NCI-H2227 treated with DMSO at 0.1 percent for 48 hours (cell line): Measurements from ENCODE around the gene SPATA32.
A peak's percentile ranks its signal among the peaks of the same experiment; 100 is the strongest.

Source experiments
- DNase-seq: peaks from one replicate; lab custom pipeline; 2025; lab: John Stamatoyannopoulos, UW

Gene SPATA32

DNA sequence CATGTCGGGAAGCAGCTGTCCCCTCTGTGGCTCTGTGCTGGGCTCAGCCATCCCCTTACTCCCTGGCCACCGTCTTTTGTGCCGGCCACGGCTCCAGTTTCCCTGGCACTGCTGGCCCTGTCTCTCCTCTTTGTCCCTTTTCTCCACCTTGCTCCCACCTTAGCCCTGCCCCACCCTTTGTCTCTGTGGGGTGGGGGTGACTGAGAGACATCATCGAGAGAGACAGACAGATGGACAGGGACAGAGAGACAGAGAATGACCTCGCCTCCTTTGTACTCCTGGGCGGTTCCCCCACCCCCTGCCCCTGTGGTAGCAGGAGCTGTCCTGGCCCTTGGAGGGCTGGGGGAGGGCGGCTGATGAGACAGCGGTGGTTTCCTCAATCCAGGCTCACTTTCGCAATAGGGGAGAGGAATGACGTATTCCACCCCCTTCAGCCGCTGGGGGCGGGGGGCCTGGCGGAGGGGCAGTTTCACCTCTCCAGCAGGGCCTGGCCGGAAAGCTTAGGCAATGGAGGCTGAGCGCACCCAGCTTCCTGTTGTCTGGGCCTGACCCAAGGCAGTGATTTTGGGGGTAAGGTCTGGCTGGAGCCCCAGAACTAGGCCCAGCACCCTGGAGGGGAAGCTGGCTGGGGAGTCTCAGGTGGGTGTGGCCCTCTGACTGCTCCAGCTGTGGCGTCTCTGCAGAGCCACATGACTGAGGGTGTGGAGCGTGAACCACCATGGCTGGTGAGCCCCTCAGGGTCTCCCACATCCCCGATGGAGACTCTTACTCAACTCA lies 32.9 kb downstream of the SPATA32 start:
- no peak for DNase-seq

DNA sequence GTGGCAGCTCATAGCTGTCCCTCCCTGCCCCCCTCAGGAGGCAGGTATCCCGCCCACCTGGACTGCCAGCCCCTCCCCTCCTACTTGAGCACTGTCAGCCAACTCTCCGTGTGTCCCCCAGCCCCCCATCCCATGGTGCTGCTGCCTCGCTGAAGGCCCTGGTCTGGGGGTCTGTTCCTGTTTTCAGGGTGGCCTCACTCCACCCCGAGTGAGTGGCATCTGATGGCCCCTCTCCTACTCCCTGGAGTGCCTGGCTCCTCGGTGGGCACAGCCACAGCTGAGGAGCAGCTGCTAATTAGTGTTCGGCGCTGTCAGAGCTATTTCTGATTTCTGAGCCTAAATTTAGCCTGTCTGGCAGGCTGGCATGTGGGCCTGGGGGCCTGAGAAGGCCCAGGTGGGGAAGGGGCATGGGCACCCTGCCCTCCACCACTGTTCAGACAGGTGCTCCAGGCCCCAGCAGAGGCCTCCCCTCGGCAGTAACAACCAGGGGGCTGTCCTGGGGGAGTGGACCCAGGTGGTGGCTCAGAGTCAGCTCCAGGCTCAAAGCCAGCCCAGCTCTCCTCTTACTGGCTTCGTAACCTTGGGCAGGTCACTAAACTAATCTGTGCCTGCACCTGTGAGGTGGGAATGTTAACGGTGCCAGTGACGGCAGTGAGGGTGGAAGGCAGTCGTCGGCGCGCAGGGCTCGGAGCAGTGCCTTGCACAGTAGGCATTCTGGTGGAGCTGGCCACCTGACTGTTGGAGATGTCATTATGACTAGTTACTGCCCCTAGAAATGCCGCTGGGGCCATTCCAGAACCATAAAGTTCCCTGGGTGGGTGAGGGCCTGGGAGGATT lies 33.8 kb downstream of the SPATA32 start:
- DNase-seq = no peak

DNA sequence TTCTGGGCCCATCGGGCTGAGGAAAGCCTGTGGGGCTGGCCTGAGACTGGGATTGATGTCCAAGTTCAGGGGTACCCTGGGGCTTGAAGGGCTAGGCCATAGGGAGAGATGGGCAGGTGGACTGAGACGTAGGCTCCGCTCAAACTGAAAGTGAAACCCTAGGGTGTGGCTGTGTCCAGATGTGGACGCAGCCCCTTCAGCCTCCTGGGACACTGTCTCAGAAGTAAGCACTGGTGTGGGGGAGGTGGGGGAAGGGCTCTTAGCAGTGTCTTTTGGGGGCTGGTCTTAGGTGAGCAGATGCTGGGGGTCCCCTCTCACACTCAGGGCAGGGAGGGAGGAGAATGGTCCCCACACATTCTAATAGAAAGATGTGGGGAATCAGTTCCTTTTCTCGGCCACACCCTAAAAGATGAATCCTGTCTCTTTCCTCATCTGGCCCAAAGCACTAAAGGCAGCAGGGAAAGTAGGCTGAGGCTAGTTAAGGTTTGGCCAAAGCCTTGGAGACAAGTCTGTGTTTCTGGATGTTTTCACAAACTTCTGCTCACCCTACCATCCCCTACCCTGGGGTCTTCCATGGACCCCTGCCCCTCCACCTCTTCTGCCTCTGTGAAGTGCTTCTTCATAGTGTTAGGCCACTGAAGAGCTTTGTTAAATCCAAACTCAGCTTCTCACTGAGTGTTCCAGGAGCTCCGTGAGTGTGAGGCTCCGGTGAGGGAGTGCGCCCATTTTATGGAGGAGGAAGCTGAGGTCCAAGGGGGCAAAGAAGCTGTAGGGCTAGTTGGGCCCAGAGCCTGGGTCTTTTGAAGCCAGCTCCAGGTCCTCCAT lies 34.6 kb downstream of the SPATA32 start:
- no peak for DNase-seq

DNA sequence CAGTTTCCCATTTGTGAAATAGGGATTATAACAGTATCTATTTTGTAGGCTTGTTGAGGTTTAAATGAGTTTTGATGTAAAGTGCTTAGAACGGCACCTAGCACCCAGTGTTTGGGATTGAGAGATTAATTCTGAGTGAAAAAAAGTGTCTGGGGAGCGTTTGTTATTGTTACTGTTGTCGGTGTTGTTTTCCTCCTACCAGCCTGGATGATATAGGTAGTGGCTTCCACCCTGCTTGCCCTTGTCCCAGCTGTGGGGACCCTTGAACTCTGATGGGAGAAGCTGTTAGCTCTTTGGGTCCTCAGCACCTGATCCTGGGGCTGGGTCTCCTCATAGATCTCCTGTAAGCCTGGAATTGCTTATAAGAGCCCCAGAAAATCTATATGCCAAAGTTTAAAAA lies 35.3 kb downstream of the SPATA32 start:
- no peak for DNase-seq

DNA sequence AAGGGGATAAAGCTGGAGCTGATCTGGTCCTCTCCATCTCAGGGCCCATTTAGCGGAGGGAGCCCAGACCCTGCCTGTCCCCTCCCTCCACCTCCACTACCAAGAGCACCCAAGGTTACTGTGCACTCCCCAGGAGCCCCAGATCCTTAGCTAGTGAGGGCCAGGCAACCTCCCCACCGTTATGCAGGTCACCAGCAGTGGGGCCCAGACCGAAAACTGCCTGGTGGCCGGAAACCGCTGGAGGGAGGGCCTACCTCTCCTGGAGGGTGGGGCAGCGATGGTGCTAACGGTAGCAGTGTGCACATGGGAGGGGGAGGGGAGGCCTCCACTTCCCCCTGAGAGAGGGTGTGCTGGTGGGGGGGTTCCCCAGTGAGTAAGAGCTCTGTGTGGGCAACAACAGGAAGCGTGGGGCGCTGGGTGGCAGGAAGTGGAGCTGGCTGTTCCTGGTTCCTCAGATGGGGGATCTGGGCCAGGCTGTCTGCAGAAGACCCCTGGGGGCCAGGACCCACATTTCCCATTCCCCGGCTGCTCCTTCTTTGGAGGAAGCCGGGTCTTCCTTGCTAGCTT lies 35.8 kb downstream of the SPATA32 start:
- no peak for DNase-seq

DNA sequence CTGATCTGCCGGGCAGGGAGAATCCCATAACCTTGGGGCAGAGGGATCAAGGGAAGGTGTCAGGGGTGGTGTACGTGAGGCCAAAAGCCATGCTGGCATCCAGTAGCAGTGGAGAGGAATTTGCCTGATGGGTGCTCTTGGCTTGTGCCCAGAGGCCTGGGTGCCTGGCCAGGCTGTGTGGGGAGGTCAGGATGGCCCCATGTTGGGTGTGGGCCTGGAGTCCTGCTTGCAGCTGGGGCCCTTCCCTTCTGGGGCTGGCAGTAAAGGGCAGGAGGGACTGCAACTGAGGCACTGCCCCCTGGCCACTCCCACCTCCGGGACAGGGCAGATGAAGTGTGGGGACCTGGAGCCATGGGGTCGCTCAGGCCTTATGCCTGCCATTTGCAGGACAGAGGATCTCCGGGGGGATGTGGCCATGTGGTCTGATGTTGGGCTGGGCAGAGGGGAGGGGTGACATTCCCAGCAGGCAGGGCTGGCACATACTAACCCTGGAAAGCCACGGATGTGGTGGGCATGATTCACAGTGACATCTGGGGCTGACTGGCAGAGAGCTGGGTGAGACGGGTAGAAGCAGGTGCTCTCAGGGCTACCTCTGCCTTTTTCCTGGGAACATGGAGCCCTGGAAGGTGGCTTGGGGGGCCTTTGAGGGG lies 36.7 kb downstream of the SPATA32 start:
- no peak for DNase-seq

DNA sequence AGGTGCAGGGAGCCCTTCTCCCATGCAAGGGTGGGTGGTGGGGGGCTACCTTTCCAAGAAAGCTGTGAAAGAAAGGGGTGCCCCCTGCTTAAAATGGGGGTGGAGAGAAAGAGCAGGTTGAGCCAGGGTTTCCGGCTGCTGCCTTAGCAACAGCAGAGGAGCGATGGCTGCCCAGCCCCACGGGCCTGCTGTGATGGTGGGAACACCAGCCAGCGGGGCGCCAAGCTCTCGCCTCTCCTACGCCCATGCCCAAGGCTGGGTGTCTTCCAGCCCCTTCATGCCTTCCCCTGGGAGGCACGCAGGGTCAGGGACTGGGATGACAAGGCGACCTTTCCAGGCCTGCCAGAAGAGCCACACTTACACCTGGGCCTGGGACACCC lies 37.2 kb downstream of the SPATA32 start:
- no peak for DNase-seq

DNA sequence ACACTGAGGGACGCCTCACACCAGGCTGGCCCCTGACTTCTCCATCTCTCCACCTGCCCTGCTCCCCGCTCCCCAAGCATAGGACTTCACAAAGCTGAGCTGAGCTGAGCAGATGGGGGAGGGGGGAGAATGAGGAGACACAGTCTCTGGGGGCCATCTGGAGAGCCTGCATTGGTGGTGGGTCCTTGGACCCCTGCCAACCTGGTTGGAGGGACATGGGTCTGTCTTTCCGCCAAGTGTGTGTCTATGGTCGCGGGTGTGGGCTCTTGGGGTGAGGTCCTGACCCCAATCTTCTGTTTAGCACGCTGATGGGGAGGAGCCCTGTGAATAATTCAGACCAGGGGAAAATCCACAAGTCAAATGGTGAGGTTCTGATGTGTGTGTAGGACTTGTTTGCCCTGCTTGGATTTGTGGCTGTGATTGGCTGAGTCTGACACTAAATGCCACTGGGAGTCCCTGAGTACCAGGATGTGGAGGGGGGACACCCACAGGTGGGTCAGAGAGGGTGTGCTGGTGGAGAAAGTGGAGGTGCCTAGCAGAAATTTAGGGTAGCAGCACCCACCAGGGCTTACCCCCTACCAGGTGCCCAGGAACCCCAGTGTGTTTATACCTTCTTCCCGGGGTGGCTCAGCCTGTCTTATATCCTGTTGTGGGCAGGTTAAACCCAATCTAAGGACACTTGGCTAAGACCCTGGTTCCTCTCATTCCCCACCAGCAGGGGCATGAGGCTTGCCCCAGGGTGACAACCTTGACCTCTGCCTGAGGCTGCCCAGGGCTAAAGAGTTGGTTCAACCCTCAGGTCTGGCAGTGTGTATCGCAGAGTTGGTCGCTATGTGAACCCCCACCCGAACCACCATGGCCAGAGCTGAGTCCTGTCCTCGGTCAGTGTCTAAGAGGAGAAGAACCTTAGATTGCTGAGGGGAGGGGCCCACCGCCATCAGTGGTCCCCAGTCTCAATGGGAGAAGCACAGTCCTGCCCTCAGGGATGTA lies 38.1 kb downstream of the SPATA32 start:
- no peak for DNase-seq

DNA sequence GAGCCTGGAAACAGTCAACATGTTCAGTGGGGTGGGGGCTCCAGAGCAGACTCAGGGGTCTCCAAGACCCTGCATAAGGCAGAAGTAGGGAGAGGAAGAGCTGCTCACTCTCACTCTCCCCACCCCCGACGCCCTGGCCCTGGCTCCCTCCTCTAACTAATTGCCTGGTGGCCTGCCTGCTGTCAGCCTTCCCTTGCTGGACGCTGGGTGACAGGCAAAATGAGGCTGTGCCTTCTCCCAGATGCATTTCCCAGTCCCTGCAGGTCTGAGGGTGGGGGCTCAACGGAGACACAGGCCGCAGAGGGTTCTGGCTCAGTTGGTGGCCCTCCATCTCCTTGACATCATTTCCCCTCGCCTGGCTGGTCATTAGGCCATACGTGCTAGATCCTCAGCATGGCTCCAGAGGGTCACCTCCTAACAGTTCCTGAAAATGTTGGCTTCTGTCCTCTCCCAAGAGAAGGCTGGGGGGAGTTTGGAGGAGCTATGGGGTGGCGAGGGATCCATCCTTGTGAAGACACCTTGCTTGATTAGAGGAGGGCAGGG lies 38.8 kb downstream of the SPATA32 start:
- no peak for DNase-seq

DNA sequence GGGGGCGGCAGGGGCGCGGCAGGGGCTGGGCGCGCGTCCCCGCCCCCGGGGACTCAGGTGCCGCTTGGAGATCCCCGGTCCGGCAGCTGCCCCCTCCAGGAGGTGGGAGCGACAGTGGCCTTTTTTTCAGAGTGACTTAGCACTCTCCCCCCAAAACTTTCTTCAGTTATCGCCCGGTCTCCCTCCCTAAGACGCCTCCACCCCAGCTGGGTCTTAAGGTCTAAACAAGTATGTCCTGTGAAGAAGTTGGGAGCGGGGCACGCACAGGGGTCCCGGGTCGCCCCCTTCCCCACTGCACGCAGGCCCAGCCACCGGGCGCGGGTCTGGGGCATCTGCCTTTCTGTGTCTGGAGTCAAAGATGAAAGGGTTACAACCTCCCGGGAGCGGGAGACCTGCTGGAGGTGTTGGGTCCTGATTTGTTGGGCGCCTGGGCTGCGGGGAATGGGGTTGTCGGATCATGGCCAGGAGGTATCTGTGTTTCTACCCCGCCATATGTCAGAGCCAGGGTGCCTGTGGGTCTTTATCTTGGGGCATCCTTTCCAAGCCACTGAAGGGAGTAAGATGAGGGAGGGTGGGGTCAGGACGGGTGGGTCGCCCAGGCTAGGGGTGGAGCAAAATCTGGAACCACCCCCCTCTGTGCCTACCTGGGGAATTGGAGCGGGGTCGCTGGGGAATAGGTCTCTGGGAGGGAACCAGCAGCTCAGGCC lies 39.5 kb downstream of the SPATA32 start:
- no peak for DNase-seq

DNA sequence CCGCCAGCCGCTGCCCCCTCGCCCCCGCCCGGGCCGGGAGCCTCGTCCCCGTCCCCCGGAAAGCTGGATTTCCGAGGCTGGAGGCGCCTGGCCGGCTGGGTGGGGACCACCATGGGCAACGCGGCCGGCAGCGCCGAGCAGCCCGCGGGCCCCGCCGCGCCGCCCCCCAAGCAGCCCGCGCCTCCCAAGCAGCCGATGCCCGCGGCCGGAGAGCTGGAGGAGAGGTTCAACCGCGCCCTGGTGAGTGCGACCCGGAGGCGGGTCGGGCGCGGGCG lies 39.9 kb downstream of the SPATA32 start:
- DNase-seq = no peak

DNA sequence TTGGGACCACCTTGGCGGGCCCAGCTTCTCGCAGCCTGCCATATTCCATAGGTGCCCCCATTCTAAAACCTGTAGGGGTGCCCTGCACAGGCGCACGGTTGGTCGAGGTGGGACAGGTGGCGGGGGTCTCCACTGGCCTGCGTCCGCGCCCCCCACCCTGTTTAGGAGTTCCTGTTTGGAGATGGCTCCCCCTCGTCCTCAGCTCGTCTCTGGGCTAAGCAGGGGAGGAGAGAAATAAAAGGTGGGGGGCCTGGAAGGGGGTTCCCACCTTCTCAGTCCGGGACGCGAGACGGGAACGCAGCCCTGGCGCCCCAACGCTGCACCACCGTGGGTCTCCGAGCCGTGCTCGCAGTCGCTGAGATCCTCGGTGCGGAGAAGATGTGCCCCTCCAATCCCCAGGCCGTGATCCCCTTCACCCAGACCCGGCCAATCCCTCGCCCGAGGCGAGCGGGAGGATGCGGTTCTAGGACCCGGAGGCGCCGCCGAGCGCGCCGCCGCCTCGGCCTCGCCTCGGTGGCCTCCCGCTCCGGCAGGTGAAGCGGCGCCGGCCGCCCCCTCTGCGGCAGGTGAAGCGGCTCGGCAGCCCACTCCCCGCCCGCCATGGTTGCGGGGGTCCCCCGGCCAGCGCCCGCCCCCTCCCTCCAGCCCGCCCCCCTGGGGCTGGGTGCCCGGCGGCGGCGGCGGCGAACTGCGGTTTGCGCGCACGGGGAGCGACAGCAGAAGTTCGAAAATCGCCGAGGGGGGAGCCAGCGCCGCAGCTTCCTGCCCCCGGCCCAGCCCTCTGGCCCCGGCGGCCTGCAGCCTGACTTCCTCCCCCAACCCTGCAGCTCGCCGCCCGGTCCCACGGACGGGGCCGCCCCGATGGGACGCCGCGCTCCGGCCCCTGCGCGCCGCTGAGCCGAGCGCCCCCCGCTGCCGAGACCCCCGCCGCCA lies 40.5 kb downstream of the SPATA32 start, which contains the start of gene FMNL1:
Gene FMNL1, plus strand, starts transcription at position 805 of the 933 bp plus-strand sequence. CDS start 240 bp downstream, outside the sequence.
- no peak for DNase-seq

DNA sequence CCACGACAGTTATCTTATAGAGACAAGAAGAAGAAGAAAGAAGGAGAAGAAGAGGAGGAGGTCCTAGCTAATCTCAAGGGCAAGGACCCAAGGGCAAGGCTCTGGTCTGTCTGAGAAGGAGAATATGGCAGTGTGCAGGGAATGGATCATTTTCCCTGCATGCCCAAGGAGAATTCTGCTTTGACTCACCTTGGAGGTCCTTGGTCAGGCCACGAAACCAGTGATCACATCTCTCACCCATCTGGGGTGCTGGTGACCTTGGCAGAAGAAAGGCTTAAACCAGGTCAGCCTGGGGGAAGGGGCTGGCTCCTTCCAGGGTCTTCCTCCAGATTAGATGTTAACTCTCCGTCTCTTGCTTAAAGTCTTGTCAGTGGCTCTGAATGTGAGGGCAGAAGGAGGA lies 41.8 kb downstream of the SPATA32 start:
- DNase-seq = no peak

DNA sequence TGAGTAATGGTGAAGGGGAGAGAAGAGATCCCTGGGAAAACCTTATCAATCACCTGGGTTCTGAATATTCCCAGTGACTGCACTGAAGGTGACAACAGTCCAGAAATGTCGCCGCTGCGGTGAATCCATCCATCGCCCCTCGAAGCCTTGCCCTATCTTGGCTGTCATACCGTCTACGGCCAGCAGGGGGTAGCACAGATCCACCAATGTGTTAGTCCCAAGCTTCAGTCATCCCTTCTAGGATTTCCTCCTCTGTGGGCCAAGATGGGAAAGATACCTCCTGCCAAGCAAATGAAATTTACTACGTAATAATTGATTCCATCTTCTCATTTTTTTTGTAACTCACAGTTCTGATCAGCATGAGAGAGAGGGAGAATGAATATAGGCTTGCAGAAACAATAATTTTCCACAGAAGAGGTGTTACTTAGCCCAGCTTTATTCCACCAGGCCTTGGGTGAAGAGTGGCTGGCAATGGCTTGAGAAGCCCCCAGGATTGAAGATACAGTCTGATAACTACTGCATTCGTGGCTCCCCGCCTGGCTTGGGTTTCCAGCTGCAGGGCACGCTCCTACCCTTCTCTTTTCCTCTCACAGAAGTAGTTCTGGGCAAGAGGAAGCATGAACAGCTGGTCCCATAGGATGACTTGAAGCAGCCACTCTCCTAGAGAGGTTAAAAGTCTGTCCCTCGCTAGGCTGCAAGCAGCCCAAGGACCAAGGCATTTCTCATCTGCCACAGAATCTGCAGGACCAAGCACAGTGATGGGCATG lies 42.8 kb downstream of the SPATA32 start:
- peak; percentile 86 for DNase-seq
